Measurements from ENCODE around the gene LKAAEAR1. TPM values are rescaled to one million over a fixed set of nuclear protein-coding genes. Genes with fewer than 3 reads are reported as not detected.

LKAAEAR1 gene
- total RNA-seq, 3 donors from 2014 or later (not counting 1 experiment from before 2014, with no cell fraction given) = not detected

DNA sequence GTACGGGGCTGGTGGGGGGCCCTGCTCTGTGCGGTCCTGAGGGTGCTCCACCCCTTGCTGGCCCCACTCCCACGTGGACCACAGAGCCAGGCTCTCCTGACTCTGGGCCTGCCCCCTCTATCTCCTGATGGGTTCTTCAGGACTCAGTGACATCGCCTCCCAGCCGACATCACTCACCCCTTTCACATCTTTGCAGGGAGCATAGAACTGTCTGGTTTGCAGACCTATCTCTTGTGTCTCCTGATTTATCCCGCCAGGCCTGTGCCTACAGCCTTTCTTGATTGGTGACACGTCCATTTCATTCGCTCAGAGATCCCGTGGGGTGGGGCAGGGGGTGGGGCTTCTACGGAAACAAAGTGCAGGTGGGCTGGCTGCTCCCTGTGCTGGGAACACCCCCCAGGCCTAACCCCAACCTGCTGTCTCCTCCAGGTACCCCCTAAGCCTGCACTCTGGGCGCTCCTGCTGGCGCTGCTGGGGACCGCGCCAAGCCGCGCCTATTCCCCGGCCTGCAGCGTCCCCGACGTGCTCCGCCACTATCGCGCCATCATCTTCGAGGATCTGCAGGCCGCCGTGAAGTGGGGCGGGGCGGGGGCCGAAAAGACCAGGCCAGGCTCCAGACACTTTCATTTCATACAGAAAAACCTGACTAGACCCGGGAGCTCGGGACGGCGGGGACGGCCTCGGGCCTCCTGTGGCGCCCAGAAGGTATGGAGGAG, 46.5 kb downstream of the LKAAEAR1 start:
- Histone ChIP-seq H3K36me3 (ENCODE audit: control insufficient read depth, insufficient read depth, low read length) (peaks cover 7% of the 10 kb centered on the region), H3K9me3 (ENCODE audit: control insufficient read depth, insufficient read depth, low read length) (no peaks in the 10 kb centered on the region), H3K4me1 (ENCODE audit: control insufficient read depth, insufficient read depth, low read length) (peaks cover 73% of the 10 kb centered on the region), H3K27me3 (ENCODE audit: control insufficient read depth, insufficient read depth, low read length) (peaks cover 36% of the 10 kb centered on the region), H3K27ac (ENCODE audit: low read length) (no peak overlapping the region), H3K4me3 (ENCODE audit: low read length) (no peak overlapping the region)
- Mint-ChIP-seq H3K4me1 (peaks cover 5 to 15% of the 10 kb centered on the region in 2 donors), H3K9me3 (no peaks in the 10 kb centered on the region), H3K27ac (no peak overlapping the region), H3K4me3 (peak overlapping the region; percentile 68), H3K27me3 (ENCODE audit: low read depth in 2 of 2) (peaks cover 7 to 17% of the 10 kb centered on the region in 2 donors), H3K36me3 (no peaks in the 10 kb centered on the region)
- peak in 1 of 2 donors; percentile 34 for DNase-seq
- WGBS (ENCODE audit: insufficient coverage) = 21% methylated on average over 36 of the region's 36 CpGs
- intact Hi-C loops (cut with micrococcal nuclease) = loop anchor here (5.0 kb wide), 1 partner anchor 125 kb away; no protein-coding TSS in a partner anchor
- TF ChIP-seq, protein P1, sequence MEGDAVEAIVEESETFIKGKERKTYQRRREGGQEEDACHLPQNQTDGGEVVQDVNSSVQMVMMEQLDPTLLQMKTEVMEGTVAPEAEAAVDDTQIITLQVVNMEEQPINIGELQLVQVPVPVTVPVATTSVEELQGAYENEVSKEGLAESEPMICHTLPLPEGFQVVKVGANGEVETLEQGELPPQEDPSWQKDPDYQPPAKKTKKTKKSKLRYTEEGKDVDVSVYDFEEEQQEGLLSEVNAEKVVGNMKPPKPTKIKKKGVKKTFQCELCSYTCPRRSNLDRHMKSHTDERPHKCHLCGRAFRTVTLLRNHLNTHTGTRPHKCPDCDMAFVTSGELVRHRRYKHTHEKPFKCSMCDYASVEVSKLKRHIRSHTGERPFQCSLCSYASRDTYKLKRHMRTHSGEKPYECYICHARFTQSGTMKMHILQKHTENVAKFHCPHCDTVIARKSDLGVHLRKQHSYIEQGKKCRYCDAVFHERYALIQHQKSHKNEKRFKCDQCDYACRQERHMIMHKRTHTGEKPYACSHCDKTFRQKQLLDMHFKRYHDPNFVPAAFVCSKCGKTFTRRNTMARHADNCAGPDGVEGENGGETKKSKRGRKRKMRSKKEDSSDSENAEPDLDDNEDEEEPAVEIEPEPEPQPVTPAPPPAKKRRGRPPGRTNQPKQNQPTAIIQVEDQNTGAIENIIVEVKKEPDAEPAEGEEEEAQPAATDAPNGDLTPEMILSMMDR (IDR thresholded peaks at IDR 0.05) = no peak
- ATAC-seq = no peak

DNA sequence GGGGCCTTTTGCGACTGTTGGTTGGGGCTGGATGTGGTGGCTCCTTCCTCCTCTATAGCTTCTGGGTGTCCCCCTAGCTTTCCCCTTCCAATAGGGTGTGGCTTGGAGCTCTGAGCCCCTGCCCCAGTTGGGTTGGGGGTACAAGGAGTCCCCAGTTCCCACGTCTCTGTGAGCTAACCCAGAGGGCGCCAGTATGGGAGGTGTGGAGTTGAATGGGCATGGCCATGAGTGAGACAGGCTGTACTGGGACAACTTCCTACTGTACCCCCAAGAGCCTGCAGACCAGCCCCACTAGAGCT, 47.0 kb downstream of the LKAAEAR1 start:
- Histone ChIP-seq H3K4me3 (ENCODE audit: low read length) (no peak overlapping the region), H3K4me1 (ENCODE audit: control insufficient read depth, insufficient read depth, low read length) (peaks cover 70% of the 10 kb centered on the region), H3K27ac (ENCODE audit: low read length) (no peak overlapping the region), H3K36me3 (ENCODE audit: control insufficient read depth, insufficient read depth, low read length) (peaks cover 11% of the 10 kb centered on the region), H3K9me3 (ENCODE audit: control insufficient read depth, insufficient read depth, low read length) (no peaks in the 10 kb centered on the region), H3K27me3 (ENCODE audit: control insufficient read depth, insufficient read depth, low read length) (peaks cover 36% of the 10 kb centered on the region)
- ATAC-seq (no peak), DNase-seq (no peak)
- 60% methylated on average over 3 of the region's 3 CpGs for WGBS (ENCODE audit: insufficient coverage)
- Mint-ChIP-seq H3K9me3 (no peaks in the 10 kb centered on the region), H3K27ac (no peak overlapping the region), H3K27me3 (ENCODE audit: low read depth in 2 of 2) (peaks cover 7 to 17% of the 10 kb centered on the region in 2 donors), H3K4me3 (no peak overlapping the region), H3K4me1 (peaks cover 5 to 13% of the 10 kb centered on the region in 2 donors), H3K36me3 (no peaks in the 10 kb centered on the region)
- TF ChIP-seq, protein P1 (IDR thresholded peaks at IDR 0.05) = no peak
- intact Hi-C loops (cut with micrococcal nuclease) = loop anchor here (5.0 kb wide), 1 partner anchor 125 kb away; no protein-coding TSS in a partner anchor

DNA sequence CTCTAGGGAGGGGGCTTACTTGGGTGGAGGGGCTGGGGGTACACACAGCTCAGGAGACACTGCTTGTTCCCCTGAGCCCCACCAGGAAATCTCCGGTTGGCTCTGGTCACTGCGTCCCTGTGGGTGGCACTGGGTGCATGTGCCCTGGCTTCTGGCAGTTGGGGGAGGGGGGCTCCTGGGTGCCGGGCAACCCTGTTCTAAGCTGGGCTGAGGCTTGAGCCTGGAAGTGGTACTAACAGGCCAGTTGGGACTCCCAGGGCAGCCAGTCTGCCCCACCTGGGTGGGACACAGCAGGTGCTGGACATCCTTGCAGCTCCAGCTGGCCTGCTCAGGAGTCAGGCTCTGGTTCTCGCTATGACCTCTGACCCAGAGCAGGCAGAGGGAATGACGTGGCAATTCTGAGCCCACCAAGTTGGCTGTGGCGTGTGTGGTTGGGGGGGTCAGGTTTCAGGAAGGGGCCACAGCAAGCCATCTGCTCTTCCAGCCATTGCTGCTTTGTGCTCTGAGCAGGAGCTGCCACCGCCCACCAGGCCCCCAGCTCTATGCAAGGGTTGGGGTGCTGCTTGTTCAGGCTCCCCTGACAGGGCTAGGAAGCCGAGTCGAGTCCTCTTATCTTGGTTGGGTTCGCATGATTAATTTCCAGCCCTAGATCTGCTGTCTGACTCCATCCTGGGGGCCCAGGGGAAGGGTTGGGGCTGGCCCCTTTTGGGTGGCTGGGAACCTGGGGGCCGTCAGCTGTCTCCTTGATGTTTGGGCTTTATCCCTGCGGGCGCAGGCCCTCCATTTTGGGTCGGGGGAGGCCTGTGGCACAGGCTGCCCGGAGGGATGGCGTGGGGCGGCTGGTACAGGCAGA, 47.6 kb downstream of the LKAAEAR1 start:
- 69% methylated on average over 17 of the region's 17 CpGs for WGBS (ENCODE audit: insufficient coverage)
- Histone ChIP-seq H3K4me1 (ENCODE audit: control insufficient read depth, insufficient read depth, low read length) (peaks cover 64% of the 10 kb centered on the region), H3K27ac (ENCODE audit: low read length) (no peak overlapping the region), H3K27me3 (ENCODE audit: control insufficient read depth, insufficient read depth, low read length) (peaks cover 33% of the 10 kb centered on the region), H3K9me3 (ENCODE audit: control insufficient read depth, insufficient read depth, low read length) (no peaks in the 10 kb centered on the region), H3K36me3 (ENCODE audit: control insufficient read depth, insufficient read depth, low read length) (peaks cover 17% of the 10 kb centered on the region), H3K4me3 (ENCODE audit: low read length) (no peak overlapping the region)
- intact Hi-C loops (cut with micrococcal nuclease) = loop anchor here (5.0 kb wide), 1 partner anchor 124 kb away; no protein-coding TSS in a partner anchor
- DNase-seq (no peak), ATAC-seq (no peak)
- Mint-ChIP-seq H3K27me3 (ENCODE audit: low read depth in 2 of 2) (peaks cover 7 to 17% of the 10 kb centered on the region in 2 donors), H3K27ac (no peak overlapping the region), H3K4me1 (peaks cover 5 to 11% of the 10 kb centered on the region in 2 donors), H3K4me3 (no peak overlapping the region), H3K9me3 (no peaks in the 10 kb centered on the region), H3K36me3 (no peaks in the 10 kb centered on the region)
- TF ChIP-seq, protein P1 (IDR thresholded peaks at IDR 0.05) = no peak

Data from natural killer cell (primary cell).